Activated CD8-positive, alpha-beta memory T cell treated with anti-CD3 and anti-CD28 coated beads, Interleukin-2, amount 50 U/mL, for 24 hours (primary cell): ENCODE data around the gene PUM2.
"Not testable (repeated sequence)": the region's sequence is repeated elsewhere in the genome, so short reads cannot be mapped to it uniquely, and the experiment has no call there.

Experiments
- DNase-seq: peaks from one replicate; pipeline ENCODE4 v3.0.0-alpha.2; 2020; ENCODE audit errors: extremely low read depth

The PUM2 gene, protein sequence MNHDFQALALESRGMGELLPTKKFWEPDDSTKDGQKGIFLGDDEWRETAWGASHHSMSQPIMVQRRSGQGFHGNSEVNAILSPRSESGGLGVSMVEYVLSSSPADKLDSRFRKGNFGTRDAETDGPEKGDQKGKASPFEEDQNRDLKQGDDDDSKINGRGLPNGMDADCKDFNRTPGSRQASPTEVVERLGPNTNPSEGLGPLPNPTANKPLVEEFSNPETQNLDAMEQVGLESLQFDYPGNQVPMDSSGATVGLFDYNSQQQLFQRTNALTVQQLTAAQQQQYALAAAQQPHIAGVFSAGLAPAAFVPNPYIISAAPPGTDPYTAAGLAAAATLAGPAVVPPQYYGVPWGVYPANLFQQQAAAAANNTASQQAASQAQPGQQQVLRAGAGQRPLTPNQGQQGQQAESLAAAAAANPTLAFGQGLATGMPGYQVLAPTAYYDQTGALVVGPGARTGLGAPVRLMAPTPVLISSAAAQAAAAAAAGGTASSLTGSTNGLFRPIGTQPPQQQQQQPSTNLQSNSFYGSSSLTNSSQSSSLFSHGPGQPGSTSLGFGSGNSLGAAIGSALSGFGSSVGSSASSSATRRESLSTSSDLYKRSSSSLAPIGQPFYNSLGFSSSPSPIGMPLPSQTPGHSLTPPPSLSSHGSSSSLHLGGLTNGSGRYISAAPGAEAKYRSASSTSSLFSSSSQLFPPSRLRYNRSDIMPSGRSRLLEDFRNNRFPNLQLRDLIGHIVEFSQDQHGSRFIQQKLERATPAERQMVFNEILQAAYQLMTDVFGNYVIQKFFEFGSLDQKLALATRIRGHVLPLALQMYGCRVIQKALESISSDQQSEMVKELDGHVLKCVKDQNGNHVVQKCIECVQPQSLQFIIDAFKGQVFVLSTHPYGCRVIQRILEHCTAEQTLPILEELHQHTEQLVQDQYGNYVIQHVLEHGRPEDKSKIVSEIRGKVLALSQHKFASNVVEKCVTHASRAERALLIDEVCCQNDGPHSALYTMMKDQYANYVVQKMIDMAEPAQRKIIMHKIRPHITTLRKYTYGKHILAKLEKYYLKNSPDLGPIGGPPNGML

DNA sequence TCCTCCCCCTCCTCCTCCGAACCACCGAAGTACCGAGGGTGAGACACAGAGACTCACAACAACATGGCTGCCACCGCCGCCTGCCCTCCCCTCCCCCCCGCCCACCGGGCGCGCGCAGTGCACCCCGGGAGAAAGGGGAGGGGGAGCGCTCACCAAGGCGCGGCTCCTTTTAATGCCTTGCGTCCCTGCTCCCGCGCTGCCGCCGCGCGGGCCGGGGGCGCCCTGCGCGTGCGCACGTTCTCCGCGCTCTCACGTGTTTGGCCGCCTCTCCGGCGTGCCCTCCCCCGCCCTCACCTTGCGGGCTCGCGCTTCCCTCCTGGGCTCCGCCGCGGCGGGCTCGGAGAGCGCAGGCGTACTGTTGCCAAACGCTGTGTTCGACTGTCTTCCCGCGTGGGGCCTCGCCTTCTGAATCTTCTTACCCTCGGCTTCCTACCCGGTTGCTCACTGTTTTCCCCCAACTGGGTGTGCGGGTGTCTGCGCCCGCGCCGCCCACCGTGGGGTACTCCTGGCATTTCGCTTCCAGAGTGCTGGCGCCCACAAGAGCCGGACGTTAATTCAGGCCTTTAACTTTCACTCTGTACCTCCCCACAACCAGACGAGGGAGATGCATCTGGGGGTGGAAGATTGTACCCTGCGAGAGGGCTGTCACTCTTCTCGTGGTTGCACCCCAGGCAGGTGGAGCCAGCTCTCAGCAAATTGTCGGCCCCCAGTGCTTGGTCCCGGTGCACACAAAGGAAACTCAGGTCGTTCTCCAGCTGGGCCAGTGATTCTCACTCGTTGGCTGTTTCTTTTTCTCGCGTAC lies at the start of gene PUM2:
PUM2 (minus strand) TSS at position 92 of the 802 bp plus-strand sequence. CDS start 23,484 bp downstream, outside the sequence.
- peak; percentile 86 for DNase-seq

DNA sequence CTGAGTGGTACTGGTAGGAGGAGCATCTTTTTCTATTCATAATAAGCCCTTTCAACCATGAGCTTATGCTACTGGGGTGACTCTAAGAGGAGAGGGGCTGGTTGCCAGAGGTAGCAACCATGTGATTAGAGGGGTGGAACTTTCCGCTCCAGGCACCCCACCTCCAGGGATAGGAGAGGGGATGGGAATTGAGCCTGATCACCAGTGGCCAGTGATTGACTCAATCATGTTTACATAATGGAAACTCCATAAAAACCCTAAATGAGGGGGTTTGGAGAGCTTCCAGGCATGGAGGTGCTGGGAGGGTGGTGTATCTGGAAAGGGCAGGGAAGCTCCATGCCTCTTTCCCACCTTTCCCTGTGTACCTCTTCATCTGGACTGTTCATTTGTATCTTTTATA lies 49.7 kb upstream of the PUM2 start:
- DNase-seq, result no peak

DNA sequence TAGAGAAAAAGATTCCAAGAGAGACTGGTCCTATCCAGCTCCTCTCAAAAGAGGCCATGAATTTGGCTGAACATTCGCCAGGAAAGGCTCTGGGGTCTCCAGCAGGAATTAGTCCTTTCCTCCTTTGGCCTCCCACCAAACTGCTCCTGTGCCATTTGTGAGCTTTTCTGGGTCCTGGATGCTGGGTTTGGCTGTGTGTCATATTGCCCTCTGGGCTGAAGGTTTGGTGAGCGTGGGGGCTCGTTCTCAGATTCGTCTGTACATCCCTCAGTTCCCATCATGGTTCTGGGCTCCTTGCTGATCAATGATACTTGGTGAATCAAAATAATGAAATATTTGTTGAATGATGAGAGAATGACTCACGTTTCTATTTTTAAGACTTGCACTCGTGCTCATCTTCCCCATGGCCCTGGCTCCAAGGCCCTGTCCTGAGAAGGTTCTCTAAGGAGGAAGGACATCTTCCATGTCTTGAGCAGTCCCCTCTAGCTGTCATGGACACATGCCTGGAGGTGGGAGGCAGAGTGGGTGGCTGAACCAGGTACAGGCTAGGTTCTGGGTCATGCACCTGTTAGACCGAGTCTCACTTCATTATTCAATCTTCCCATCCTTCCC lies 48.4 kb upstream of the PUM2 start:
- no peak for DNase-seq

DNA sequence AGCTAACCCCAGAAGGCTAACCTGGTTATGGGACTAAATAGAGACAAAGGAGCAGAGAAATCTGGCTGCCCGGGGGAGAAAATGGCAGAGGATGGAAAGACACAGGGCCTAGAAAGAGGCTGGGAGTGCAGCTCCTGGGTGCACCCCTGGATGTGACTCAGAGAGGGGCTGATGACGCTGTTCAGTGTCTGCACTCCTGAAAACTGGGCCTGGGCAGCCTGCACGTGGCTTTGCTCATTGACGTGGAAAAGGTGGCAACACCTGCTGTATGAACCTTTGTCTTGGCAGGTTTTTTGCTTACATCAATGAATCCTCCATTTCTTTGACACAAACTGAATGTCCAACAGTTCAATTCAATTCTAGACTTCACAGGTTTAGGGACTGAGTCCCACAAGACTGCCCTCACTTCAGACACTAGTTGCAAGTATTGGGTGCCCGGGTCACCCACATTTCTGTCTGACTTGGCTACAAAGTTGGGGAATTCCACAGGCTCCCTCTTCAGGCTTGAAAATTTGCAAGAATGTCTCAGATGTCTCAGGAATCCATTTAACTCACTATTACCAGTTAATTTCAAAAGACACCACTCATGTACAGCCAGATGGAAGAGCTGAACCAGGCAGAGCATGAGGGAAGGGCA lies 47.3 kb upstream of the PUM2 start:
- no peak for DNase-seq

DNA sequence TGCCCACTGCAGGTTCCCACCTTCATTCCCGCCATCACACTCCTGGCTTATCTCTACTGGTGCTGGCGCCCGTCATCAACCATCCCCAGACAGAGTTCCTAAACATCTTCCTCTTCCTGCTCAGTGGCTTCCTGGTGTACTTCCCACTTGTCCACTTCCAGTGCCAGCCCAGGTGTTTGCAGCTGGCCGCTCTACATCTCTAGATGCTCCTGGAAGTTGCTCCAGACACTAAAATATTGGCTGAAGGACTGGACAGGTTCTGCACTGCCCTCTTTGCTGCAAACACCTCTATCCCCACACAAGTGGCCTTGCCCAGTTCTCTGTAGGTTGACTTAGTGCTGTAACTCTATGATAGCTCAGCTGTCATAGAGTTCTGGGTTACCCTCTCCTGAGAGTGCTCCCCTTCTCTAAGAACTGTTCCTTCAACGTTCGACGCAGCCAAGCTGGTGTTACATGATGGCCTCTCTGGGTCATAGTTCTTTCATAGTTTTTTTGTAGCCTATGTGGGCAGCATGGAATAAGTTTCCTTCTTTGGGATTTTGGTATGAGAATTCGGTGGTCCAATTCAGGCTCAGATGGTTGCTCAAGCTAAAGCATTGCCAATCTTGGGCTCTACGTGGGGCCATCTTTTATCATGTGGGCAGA lies 45.8 kb upstream of the PUM2 start:
- no peak for DNase-seq

DNA sequence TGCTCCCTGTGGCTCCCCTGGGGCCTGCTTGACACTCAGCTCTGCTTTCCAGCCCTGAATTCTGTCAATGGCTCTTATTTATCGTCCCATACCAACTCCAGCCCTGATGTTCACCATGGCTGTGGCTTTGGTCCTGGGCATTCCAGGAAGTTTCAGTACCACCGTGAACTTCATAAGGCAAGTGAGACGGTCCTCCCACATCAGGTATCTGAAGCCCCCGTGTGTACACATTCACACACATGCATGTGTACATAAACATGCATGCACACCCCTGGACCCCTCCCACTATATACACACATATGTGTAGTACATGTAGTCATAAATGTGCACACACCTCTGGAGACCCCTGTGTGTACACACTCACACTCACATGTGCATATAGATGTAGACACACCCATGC lies 43.3 kb upstream of the PUM2 start:
- DNase-seq, result no peak

DNA sequence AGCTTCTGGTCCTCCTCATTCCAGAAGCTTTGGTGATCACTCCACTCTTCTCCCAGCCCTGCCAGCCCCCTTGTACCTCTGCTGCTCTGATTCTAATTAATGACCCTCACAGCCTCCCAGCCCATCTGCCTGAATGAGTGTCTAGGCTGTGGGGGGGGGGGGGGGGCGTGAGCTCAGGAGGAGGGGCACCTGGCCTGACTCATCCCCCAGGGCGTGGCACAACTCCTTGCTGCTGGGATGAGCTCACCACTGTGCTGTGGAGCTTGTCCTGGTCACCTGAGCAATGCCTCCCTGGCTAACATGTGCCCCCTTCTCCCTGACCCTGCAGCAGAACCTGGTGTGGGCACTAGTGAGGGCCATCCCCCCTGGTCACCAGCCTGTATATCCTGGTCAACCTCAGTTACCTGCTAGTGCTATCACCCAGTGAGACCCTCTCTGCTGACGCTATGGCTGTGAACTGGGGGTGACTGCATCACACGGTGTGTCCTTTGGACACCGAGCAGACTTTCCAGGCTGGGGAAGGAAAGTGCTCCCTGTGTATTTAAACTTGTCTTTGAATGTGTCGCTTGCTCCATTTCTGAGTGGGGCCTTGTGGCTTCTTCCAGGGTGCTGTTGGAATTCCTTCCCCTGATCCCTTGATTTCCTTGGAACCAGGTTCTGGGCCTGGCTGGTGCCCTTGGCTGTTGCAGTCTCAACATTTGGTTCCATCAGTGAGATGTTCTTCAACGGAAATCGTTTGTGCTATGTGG lies 41.5 kb upstream of the PUM2 start:
- DNase-seq, result no peak

DNA sequence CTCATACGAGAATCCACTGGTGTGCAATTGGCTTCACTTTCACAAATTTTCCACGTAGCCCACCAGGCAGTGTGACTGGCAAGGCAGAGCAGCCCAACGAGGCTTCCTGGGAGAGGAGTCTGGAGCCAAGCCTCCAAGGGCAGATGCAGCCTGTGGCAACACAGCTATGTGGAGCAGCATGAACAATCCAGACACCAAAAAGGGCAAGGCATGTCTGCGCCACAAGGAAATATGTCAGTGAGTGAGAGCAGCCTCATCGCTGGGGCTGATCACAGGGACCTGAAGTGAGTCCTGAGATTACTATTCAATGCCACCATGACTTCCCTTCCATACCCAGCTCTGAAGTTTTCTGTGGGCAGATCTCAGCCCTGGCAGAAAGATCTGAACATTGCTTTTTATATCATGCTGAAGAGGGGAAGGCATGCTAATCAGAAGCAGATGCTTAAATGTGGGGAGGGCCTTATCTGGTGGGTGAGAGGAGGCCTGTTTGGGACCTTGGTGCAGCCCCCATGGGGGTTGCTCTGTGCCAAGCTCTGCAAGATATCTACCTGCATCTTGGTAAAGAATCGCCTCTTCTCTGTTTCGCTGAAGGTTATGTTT lies 40.0 kb upstream of the PUM2 start:
- DNase-seq, result no peak

DNA sequence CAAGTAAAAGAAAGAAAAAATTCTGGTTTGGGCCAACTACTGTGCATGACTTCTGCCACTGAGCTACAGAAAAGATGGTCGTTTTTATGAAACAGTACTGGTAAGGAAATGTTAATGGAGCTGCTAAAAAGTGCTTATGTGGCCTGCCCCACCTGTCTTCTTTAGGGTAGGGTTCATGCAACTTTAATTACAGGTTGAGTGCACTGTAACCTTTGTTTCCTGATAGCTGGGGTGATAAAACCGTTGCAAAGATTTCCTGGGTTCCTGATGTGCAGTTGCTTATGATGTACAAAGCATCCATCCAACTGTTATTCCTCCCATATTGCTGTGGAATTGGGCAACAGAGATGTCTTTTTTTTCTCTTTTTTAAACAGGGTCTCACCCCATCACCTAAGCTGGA lies 34.3 kb upstream of the PUM2 start:
- DNase-seq, result no peak

DNA sequence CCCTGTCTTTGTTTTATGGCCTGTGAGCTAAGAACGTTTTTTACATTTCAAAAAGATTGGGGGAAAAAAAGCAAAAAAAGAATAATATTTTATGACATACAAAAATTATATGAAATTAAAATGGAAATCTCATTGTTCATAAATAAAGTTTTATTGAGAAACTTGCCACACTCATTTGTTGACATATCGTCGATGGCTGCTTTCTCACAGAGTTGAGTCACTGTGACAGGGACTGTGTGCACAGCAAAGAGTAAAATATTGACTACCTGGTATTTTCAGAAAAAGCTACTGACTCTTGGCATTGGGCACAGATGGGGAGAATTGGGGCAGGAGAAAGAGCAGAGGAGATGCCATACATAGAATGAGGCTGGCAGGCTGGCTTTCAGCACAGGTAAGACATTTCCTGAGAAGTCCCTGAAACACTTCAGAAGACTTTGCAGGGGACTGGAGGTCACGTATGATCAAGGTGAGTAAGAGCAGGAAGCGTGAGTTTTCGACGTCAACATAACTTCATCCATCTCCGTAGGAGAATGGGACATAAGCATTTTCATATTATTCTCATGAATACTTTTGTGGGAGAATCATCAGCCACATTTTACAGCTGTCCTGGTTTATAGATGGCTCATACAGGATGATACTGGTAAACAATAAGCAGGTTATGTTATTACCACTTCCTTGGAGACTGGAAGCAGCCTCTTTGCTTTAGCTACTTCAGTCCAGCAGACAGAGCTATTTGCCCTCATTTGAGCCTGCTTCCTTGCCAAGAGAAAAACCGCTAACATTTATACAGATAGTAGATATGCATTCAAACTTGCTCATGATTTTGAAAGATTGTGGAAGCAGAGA lies 32.5 kb upstream of the PUM2 start:
- DNase-seq, result no peak

DNA sequence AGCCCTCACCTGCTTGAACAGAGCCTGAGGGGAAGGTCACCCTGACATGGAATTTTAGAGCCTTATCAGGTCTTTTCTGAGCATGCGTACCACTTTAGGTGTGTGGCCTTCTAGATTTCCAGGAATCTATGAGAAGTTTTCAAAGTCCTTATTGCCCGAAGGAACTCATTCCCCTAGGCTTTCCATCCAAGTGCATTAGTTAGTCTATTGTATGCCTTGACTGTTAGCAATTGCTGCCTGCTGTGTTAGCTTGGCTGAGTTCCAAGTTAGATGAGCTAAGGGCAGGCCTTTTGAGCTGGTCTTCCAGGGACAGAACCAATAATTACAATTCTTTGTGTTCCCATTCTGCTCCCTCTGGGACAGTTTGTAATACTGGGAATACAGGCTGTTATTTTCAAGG lies 30.8 kb upstream of the PUM2 start:
- no peak for DNase-seq

DNA sequence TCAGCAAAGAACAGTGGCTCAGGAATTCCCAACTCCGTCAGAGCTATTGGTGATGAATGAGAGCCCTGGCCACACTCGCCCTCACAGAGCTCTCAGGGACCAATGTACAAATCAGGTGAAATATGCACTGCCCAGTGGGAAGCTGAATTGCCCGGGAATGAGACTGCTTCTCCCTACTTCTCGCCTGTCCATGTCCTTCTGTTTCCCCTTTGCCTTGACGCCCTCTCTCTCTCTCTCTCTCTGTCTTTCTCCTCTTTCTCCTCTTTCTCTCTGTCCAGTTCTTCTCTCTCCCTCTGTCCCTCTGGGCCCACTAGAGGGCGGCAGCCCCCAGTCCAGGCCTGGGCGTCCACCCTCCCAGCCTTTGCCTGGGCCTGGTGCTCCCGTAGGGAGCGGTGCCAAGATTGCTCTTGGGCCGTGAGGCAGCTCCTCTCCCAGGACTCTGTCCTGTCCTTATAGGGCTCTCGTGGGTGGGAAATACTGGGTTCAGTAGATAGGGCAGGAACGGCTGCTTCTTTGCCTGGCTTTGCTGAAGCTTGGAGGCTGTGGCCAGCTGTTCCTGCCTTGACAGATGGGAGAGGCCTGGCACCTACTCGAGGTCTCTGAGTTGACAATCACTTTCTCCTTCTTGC lies 28.4 kb upstream of the PUM2 start:
- DNase-seq, result no peak

DNA sequence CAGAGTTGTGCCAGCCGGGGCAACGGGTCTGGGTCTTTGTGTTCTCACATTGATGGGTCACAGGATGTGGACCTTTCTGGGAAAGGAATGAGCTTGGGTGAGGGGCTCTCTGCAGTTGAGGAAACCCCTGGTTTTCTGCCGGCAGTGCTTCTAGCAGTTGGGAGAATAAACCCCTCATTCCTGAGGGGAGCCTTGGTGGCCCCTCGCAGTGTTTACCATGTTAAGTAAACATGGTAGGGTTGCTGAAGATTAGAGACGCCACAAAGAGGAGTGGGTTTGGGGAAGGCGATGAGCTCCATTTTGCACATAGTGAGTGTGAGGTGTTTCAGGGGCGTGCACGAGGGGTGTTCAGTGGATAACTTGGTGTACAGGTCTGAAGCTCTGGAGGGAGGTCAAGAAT lies 27.7 kb upstream of the PUM2 start:
- DNase-seq, result no peak

DNA sequence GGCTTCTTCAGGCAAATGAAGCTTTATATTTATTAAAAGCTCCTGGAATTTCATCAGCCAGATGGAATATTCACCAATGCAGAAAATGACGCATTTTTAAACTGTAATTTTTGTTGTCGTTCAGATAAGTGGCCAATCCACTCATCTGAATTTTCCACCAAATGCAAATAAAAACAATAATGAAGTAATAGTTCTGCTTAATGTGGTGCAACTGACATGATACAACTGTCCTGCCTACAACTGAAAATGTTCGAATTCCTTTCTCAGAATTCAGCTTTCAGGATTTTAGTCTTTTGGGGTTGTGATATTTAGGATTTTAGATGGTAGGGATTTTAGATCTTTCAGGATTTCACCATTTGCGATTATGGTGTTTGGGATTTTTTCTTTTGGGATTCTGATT lies 27.1 kb upstream of the PUM2 start:
- DNase-seq, result no peak

DNA sequence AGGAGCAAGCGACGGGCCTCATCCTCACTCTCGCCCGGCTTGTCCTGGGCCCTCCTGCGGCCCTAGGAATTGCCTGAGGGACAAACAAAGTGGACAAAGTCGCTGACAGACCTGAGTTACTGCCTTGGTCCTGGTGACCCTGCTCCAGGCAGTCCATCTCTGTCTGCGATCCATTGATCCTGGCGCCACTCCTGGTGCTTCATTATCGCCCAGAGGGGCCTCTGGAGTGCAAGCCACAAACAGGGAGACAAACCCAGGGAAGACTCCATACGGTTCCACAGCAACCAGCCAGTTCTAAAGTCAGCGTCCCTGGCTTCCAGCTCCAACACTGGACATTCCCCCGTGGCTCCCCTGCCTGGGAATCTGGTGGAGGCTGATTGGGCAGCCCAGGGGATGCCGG lies 24.3 kb upstream of the PUM2 start:
- DNase-seq, result not testable (repeated sequence)

DNA sequence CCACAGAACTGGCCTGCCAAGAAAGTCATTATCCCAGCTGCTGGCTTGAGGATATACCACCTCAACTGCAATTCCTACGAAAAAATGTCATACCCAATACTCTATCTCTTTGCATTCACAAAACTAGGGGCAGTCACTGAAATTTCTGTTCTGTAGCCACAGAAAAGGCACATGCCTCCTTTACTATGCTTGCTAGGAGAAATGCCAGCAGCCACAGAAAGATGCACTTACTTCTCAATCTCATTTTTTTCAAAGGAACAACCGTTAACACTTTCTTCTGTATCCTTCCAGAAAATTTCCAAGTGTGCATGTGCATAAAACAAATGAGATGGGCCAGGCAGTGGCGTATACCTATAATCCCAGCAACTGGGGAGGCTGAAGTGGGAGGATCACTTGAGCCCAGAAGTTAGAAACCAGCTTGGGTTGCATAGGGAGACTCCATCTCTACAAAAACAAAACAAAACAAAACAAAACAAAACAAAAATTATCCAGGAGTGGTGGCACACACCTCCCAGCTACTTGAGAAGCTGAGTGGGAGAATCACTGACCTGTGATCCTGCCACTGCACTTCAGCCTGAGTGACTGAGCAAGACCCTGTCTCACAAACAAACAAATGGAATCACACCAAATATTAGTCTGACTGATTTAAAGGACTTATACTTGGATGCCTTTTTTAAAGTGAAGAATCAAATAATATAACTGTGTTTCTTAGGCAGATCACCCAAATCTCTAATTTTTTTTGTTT lies 22.4 kb upstream of the PUM2 start:
- DNase-seq, result no peak
